Measurements from ENCODE around the gene CDH23.

The CDH23 gene

GRCh38 chr10:71423250-71423649, 26.5 kb downstream of the CDH23 start:
- DNase-seq (ENCODE audit: low read depth), result no peak

GRCh38 chr10:71423901-71424300, 27.2 kb downstream of the CDH23 start:
- no peak for DNase-seq (ENCODE audit: low read depth)

GRCh38 chr10:71424496-71425194, 27.9 kb downstream of the CDH23 start:
- no peak for DNase-seq (ENCODE audit: low read depth)

GRCh38 chr10:71426058-71426605, 29.4 kb downstream of the CDH23 start:
- DNase-seq (ENCODE audit: low read depth), result no peak

GRCh38 chr10:71427246-71427645, 30.5 kb downstream of the CDH23 start:
- no peak for DNase-seq (ENCODE audit: low read depth)

- no peak for DNase-seq (ENCODE audit: low read depth)
Measured at GRCh38 chr10:71429304-71429703, 32.6 kb downstream of the CDH23 start.

GRCh38 chr10:71429929-71430328, 33.2 kb downstream of the CDH23 start:
- no peak for DNase-seq (ENCODE audit: low read depth)

GRCh38 chr10:71431239-71432100, 34.8 kb downstream of the CDH23 start:
- no peak for DNase-seq (ENCODE audit: low read depth)

- no peak for DNase-seq (ENCODE audit: low read depth)
Measured at GRCh38 chr10:71432101-71432905, 35.6 kb downstream of the CDH23 start.

GRCh38 chr10:71432956-71433767, 36.4 kb downstream of the CDH23 start:
- no peak for DNase-seq (ENCODE audit: low read depth)

- DNase-seq (ENCODE audit: low read depth), result no peak
Measured at GRCh38 chr10:71433768-71434744, 37.3 kb downstream of the CDH23 start.

GRCh38 chr10:71434760-71435394, 38.2 kb downstream of the CDH23 start:
- DNase-seq (ENCODE audit: low read depth), result no peak

GRCh38 chr10:71435571-71436267, 39.0 kb downstream of the CDH23 start:
- DNase-seq (ENCODE audit: low read depth), result no peak

- DNase-seq (ENCODE audit: low read depth), result no peak
Measured at GRCh38 chr10:71436268-71437125, 39.8 kb downstream of the CDH23 start.

GRCh38 chr10:71437537-71438092, 40.9 kb downstream of the CDH23 start:
- no peak for DNase-seq (ENCODE audit: low read depth)

- no peak for DNase-seq (ENCODE audit: low read depth)
Measured at GRCh38 chr10:71438761-71439160, 42.0 kb downstream of the CDH23 start.

GRCh38 chr10:71439670-71440425, 43.1 kb downstream of the CDH23 start:
- no peak for DNase-seq (ENCODE audit: low read depth)
